Mesodermal cell (in vitro differentiated cells): ENCODE measurements around the gene SND1.
"Not testable (repeated sequence)": the region's sequence is repeated elsewhere in the genome, so short reads cannot be mapped to it uniquely, and the experiment has no call there.

ENCODE experiments used
- H3K27ac ChIP-seq: 2 replicates; pipeline ENCODE4 v1.7.0; 2013; ENCODE audit warnings: mild to moderate bottlenecking, low read depth, low read length, moderate library complexity; ENCODE audit not compliant: severe bottlenecking
- H3K36me3 ChIP-seq: 2 replicates; pipeline ENCODE4 v1.7.1; 2013; ENCODE audit warnings: mild to moderate bottlenecking, low read length, moderate library complexity; ENCODE audit not compliant: control insufficient read depth, insufficient read depth
- H3K4me1 ChIP-seq: one replicate; pipeline ENCODE4 v1.7.1; 2013; ENCODE audit warnings: mild to moderate bottlenecking, low read length; ENCODE audit not compliant: insufficient read depth, control insufficient read depth, poor library complexity, severe bottlenecking
- H3K4me3 ChIP-seq: 2 replicates; pipeline ENCODE4 v1.7.0; 2013; ENCODE audit warnings: low read length, control low read depth, mild to moderate bottlenecking; ENCODE audit not compliant: insufficient read depth, poor library complexity, severe bottlenecking; ENCODE audit errors: extremely low read depth
- H3K9me3 ChIP-seq: 2 replicates; pipeline ENCODE4 v1.7.1; 2013; ENCODE audit warnings: mild to moderate bottlenecking, low read length, moderate library complexity; ENCODE audit not compliant: control insufficient read depth
- WGBS, 2 experiments: methylation state at CpG; one replicate each; pipeline ENCODE4 v1.1.5; 2013; ENCODE audit warnings: missing lambda C conversion rate in 2 of 2; ENCODE audit not compliant: insufficient coverage in 2 of 2; 5-methylcytosine and 5-hydroxymethylcytosine counted together

Gene SND1

GRCh38 chr7:127962589-127963361 lies 310.8 kb downstream of the SND1 start:
- no peak overlapping the region for H3K27ac ChIP-seq
- H3K4me3 ChIP-seq: no peak overlapping the region
- H3K9me3 ChIP-seq: no peaks in the 10 kb centered on the region
- no CpG with 5 or more reads among the region's 5 CpGs for WGBS, 2 experiments
- no peaks in the 10 kb centered on the region for H3K4me1 ChIP-seq
- peaks cover 49% of the 10 kb centered on the region for H3K36me3 ChIP-seq

- no CpG with 5 or more reads among the region's 1 CpG for WGBS, 2 experiments
- H3K4me3 ChIP-seq, H3K4me1 ChIP-seq, H3K9me3 ChIP-seq, H3K27ac ChIP-seq: not testable (repeated sequence)
- H3K36me3 ChIP-seq: peaks cover 47% of the 10 kb centered on the region
Measured at GRCh38 chr7:127963850-127964249, 311.9 kb downstream of the SND1 start.

GRCh38 chr7:127967281-127967680 lies 315.3 kb downstream of the SND1 start:
- Histone ChIP-seq H3K27ac (no peak overlapping the region), H3K36me3 (peaks cover 34% of the 10 kb centered on the region), H3K4me3 (no peak overlapping the region), H3K4me1 (peaks cover 7% of the 10 kb centered on the region), H3K9me3 (no peaks in the 10 kb centered on the region)
- 100% methylated on average over 2 of the region's 2 CpGs for WGBS, 2 experiments

GRCh38 chr7:127968547-127968946 lies 316.6 kb downstream of the SND1 start:
- 92 to 100% methylated on average over 2 of the region's 2 CpGs for WGBS, 2 experiments

GRCh38 chr7:127973832-127974231 lies 321.8 kb downstream of the SND1 start:
- peaks cover 51% of the 10 kb centered on the region for H3K36me3 ChIP-seq
- H3K4me3 ChIP-seq: no peak overlapping the region
- peaks cover 9% of the 10 kb centered on the region for H3K9me3 ChIP-seq
- peaks cover 1% of the 10 kb centered on the region for H3K4me1 ChIP-seq
- H3K27ac ChIP-seq: no peak overlapping the region

More at GRCh38 chr7:127968547-127968946, 316.6 kb downstream of the SND1 start:
- H3K27ac ChIP-seq: peak overlapping the region; percentile 23
- no peaks in the 10 kb centered on the region for H3K9me3 ChIP-seq
- peaks cover 29% of the 10 kb centered on the region for H3K36me3 ChIP-seq
- H3K4me1 ChIP-seq: peaks cover 7% of the 10 kb centered on the region
- no peak overlapping the region for H3K4me3 ChIP-seq

GRCh38 chr7:127974446-127975035 lies 322.5 kb downstream of the SND1 start:
- Histone ChIP-seq H3K36me3 (peaks cover 53% of the 10 kb centered on the region), H3K9me3 (peaks cover 14% of the 10 kb centered on the region), H3K4me1 (no peaks in the 10 kb centered on the region), H3K27ac (peak overlapping the region; percentile 8), H3K4me3 (no peak overlapping the region)
- 92 to 100% methylated on average over 2 to 3 of the region's 5 CpGs for WGBS, 2 experiments

GRCh38 chr7:127976056-127976737 lies 324.2 kb downstream of the SND1 start:
- Histone ChIP-seq H3K4me3 (no peak overlapping the region), H3K9me3 (peaks cover 14% of the 10 kb centered on the region), H3K4me1 (no peaks in the 10 kb centered on the region), H3K36me3 (peaks cover 54% of the 10 kb centered on the region), H3K27ac (peak overlapping the region; percentile 62)
- WGBS, 2 experiments: 75 to 85% methylated on average over 4 to 6 of the region's 6 CpGs

- Histone ChIP-seq H3K9me3 (peaks cover 14% of the 10 kb centered on the region), H3K4me1 (no peaks in the 10 kb centered on the region), H3K36me3 (peaks cover 54% of the 10 kb centered on the region), H3K27ac (peak overlapping the region; percentile 62), H3K4me3 (no peak overlapping the region)
- WGBS, 2 experiments: 64 to 88% methylated on average over 2 to 3 of the region's 7 CpGs
Measured at GRCh38 chr7:127976738-127977120, 324.7 kb downstream of the SND1 start.

GRCh38 chr7:127978421-127978820 lies 326.4 kb downstream of the SND1 start:
- Histone ChIP-seq H3K9me3 (peaks cover 14% of the 10 kb centered on the region), H3K4me3 (no peak overlapping the region), H3K36me3 (peaks cover 54% of the 10 kb centered on the region), H3K27ac (no peak overlapping the region), H3K4me1 (peaks cover 4% of the 10 kb centered on the region)
- WGBS, 2 experiments: 100% methylated on average over 4 of the region's 4 CpGs; no CpG with 5 or more reads in 1 of the 2 experiments

GRCh38 chr7:127979113-127979727 lies 327.2 kb downstream of the SND1 start:
- Histone ChIP-seq H3K27ac (no peak overlapping the region), H3K4me1 (peaks cover 12% of the 10 kb centered on the region), H3K36me3 (peaks cover 54% of the 10 kb centered on the region), H3K4me3 (no peak overlapping the region), H3K9me3 (peaks cover 14% of the 10 kb centered on the region)
- 95 to 99% methylated on average over 7 to 8 of the region's 9 CpGs for WGBS, 2 experiments
